ENCODE results near the gene ILK.

DNA sequence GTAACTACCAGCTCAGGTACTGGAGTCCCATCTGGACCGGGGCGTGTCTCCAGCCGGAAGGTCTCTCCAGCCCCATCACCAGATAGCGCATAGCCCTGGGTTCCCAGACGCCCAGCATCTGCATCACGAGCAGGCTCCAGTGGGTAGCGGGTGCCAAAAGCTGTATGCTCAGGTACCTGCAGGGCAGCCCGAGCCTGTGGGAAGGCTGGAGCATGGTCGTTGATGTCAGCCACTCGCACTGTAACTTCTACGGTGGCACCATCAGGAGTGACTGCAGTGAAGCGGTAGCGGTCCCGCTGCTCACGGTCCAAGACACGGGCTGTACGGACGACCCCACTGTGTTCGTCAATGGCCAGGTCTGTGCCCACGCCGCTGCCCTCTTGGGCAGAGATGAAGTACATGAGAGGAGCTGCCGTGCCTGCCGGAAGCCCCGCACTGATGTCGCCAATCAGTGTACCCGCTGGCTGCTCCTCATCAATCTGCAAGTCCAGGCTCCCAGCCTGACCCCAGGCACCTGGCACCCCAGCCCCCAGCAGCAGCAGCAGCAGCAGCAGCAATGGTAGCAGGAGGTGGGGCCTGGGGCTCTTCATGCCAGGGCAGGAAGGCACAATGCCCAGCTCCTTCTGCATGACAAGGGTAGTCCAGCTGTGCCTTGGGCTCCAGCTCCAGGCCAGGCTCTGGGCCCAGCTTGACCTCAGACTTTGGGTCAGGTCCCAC, 37.6 kb downstream of the ILK start:
- TF ChIP-seq CTCF (IDR thresholded peaks at IDR 0.05) (no peak), POLR2A (IDR thresholded peaks at IDR 0.05) (no peak), POLR2AphosphoS5 (IDR thresholded peaks at IDR 0.05) (no peak)
